HG02885 (cell line): Measurements from ENCODE around the gene GPC5.

ENCODE experiments used
- ATAC-seq: cut with Tn5 transposase; IDR thresholded peaks from one replicate; pipeline ENCODE4 v1.9.1; 2021; ENCODE audit warnings: mild to moderate bottlenecking; ENCODE audit not compliant: unreplicated experiment, poor library complexity

Gene GPC5

DNA sequence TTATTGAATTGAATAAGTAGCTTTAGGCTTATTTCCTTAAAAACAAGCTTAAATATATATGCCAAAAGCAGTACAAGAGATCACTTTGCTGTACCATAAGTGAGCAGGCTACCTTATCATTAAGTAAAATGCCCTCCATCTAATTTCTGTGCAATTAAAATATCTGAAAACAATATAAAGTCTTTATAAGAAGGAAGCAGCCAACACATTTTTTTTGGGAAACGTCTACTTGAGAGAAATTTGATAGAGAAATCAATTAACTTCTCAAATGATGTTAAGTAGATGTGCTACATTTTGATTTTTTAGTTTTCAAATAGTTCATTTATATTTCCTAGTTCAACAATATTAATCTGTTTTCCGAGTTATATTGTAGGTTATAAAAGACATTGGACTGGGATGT, 52.5 kb downstream of the GPC5 start:
- no peak for ATAC-seq

DNA sequence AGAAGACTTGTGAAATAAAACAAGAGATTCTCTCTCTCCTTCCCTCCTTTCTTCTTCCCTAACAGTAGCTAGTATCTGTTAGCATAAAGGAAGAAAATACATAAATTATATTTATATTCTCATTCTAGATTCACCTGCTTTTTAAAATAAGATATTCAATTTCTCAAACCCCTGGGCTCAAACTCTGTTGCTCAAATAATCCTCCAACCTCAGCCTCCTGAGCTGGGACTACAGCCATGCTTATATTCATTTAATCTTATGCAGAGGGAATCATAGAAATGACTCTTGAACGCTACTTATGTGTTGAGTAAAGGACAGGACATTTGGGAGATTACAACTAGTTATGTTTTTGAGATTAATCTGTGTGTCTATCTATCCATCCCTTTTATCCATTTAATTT, 56.2 kb downstream of the GPC5 start:
- no peak for ATAC-seq

DNA sequence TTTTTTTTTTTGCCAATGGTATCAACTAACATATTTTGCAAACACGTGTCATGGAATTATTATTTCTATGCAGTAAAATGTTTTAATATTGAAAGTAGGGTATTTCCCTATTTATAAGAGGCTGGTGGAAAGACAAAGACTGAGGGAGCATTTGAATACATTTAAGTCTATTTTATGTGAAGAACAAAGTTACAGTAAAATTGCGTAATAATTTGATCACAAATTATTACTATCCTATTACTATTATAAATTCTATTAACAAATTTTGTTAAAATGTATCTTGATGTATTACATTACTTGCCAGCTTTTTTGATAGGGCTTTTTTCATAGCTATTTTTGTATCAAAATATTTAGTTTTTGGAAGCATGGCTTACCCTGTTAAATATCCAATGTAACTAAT, 58.4 kb downstream of the GPC5 start:
- no peak for ATAC-seq

DNA sequence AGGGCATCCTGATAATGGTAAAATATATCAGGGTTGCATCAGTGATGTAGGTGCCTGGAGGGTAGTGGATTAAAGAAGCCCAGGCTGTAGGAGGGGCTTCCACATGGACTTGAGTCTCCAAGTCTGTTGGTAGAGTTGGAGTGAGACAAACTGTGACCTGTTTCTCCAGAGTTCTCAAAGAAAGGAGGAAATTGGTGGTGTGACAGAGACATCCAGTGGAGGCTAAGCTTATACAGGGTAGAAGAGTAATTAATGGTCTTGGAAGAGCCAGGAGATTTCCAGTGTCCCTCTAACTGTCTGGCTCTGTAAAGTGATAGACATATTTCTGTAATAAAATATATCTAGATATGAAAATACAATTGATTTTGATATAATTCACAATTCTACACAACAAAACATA, 61.1 kb downstream of the GPC5 start:
- no peak for ATAC-seq

DNA sequence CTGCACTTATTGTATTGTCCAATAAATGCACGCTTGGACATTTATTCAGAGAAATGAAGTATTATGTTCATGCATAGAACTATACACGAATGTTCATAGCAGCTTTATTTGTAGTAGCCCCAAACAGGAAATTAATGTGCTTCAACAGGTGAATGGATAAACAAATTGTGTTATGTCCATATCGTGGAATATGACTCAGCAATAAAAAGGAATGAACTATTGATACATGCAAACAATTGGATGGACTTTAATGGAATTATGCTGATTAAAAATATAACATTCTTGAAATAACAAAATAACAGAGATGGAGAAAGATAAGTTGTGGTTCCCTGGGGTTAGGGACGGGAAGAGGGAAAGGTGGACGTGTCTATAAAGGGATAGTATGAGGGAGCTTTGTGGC, 65.9 kb downstream of the GPC5 start:
- no peak for ATAC-seq

DNA sequence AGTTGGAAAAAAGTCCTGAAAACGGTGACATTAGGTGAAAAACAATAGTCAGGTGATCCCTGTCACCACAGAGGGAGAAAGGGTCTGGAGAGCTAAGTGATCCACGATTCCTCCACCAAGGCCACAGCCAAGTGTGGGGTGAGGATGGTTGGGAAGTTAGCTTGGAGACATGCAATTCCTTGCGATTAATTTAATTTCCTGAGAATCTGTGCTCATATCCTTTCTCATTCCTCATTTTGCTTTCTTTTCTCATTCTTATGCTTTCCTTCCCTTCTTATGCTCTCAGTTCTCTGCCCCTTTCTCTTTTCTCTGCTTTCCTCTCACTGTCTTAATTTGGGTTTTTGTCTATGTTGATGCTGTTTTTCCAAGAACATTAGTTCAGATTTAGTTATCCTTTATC, 68.8 kb downstream of the GPC5 start:
- ATAC-seq: no peak

DNA sequence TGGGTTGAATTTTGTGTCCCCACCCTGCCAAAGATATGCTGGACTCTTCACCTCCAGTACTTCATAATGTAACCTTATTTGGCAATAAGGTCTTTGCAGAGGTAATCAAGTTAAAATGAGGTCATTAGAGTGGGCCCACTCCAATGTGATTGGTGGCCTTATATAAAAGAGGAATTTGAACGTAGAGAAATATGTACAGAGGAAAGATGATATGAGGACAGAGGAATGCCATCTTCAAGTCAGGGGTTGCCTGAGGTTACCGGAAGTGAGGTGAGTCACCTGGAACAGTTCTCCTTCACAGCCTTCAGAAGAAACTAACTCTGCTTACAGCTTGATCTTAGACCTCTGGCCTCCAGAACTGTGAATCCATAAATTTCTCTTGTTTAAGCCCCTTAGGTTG, 69.9 kb downstream of the GPC5 start:
- ATAC-seq: no peak

DNA sequence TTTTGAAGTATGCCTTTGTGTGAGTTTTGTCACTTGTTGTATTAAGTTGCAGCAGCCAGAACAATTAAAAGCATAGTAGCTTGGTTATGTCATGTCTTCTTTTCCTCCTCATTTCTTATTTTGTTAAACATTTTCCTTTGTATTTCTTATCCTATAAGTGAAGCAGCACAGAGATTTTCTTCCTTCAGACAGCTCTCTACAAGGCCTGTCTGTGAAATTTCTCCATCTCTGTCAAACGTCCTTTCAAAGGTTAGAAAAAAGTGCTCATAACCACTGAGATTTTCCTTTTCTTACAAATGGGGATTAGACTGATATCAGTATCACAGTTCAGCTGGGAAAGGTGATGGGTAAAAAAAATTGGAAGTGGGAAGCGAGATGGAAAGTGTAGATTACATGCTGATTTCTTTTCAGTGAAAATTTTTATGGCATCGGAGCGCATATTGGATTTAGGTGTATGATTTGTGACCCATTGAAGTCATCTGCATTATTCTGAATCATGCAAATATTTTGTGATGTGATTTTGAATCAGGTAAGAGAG, 71.7 kb downstream of the GPC5 start:
- ATAC-seq: no peak

DNA sequence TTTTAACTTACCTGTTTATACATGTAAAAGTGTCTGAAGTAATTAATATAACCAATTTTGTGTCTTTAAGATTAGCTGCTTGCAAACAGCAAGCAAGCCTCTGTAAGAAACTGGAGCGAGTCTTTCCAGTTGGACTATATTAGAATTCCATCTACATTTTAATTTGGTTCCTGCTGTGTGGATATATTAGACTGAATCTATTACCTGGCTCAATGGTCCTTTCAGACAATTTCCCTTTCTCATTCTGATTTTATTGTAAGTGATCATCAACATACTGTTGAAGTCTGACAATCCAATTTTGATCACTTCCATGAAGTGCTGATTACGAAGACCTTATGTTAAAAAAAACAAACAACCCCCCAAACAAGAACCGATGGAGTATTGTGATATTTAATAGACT, 72.3 kb downstream of the GPC5 start:
- ATAC-seq: no peak

DNA sequence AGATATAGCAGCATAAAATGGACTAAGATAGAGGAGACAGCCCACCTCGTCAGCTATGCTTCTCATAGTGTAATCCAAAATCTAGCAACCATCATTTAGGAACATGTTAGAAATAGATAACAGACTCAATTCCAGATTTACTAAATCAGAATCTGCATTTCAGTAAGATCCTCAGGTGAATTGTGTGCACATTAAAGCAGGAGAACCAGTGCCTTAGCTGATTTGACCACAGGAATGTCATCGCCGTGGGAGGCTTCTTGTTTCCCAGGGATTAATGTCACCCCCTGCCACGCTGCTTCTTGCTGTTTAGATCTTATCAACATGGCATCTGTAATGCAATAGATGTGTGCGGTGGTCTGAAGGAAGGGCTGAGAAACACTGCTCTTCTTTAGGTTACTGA, 84.0 kb downstream of the GPC5 start:
- ATAC-seq: no peak

DNA sequence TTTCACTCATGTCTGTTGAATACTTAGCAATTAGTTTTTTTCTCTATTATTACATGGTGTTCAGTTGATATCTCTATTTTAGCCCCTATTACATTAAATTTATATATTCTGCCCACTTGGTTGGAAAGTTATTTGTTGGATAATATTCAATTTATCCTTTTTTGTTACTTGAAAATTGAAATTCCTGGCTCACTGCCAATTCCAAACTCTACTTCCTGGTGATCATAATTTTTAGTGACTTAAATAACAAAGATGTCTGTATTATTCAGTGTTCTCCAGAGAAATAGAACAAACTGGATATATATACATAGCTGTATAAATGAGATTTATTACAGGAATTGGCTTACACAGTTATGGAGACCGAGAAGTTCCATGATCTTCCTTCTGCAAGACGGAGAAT, 93.6 kb downstream of the GPC5 start:
- ATAC-seq: no peak

DNA sequence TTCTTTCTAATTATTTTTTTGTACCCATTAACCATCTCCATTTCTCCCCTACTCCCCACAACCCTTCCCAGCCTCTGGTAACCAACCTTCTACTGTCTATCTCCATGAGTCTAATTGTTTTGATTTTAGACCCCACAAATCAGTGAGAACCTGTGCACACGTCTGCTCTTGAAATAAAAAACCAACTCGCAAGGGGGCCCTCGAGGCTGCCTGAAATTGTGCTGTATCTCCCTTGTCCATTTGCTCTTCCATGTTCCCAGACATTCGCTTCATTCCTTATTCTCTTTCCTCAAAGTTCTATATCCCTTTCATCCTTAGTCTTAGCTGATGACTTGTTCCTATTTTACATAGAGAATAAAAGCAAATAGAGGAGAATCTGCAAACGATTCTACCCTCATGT, 95.0 kb downstream of the GPC5 start:
- no peak for ATAC-seq

DNA sequence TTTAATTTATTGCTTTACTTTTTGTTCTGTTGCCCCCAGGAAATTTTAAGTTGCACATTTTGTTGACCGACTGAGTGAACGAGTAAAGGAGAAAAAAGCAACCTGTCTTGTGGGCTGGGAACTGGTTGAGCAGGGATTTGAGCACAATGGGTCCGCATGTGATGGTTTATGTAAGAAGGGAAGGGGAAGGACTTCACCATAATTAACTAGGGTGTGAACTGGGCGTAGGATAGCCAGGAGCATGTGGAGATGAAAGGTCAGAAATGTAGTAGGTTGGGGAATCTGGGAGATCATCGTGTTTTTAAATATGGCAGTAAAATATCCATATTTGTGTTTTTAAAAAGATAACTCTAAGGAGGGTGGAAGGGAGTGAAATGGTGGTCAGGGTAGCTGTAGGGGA, 99.9 kb downstream of the GPC5 start:
- ATAC-seq: no peak

DNA sequence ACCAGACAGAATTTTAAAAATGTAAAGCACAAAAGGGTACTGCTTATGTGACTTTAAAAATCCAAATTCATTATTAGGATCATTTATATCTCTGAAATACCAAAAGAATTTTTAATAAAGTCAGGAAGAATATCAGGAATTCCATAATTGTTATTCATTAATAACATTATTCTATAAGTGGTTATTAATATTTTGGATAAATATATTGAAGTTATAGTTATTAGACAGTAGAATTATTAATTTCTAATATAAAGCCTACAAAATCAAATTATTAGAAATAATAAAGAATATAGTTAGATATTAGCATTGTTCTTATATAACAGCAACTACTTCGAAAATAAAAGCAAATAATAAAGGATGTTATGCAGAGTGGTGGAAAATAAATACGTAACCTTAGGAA, 105.8 kb downstream of the GPC5 start:
- no peak for ATAC-seq

DNA sequence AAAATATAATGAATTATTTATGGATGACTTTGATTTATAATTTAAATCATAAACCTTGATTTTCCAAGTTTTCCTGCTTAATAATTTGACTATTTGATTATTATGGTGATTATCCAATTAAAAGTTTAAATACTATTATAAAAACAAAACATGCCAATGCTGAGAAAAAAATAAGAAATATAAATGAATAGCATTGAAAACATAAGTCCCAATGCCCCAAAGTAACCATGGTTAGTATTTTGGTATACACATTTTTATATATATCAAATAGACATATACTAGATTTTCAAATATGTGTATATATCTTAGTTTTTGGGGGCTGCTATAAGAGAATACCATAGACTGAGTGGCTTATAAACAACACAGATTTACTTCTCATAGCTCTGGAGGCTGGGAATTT, 108.3 kb downstream of the GPC5 start:
- no peak for ATAC-seq

DNA sequence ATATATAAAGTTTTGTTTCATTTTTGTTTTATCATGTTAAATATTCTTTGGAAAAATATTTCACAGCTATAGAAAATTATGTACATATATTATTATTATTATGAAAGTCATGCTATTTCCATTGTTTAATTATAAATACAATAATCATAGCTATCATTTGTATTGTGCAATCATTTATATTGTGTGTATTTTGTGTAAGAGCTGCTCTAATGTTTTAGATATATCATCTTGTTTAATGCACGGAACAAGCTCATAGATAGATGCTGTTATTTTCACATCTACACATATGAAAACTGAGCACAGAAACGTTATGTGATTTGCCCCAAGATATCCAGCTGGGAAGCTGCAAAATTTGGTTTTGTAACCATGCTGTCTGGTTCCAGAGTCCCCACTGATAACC, 111.6 kb downstream of the GPC5 start:
- no peak for ATAC-seq

DNA sequence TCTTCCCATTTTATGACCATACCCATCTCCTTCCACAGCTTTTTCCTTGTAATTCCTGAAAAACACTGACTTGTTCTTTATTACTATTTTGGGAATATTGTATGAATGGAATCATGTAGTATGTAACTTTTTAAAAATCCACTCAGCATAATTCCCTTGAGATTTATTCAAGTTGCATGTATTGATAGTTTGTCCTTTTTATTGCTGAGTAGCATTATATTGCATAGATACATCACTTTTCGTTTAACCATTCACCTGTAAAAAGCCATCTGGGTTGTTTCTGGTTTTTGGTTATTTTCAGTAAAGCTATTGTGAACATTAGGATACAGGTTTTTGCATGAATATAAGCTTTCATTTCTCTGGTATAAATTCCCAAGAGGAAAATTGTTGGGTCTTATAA, 115.4 kb downstream of the GPC5 start:
- no peak for ATAC-seq

DNA sequence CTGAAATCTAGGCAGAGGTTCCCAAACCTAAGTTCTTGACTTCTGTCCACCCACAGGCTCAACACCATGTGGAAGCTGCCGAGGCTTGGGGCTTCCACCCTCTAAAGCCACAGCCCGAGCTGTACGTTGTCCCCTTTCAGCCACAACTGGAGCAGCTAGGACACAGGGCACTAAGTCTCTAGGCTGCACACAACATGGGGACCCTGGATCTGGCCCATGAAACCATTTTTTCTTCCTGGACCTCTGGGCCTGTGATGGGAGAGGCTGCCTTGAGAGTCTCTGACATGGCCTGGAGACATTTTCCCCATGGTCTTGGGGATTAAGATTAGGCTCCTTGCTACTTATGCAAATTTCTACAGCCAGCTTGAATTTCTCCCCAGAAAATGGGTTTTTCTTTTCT, 118.4 kb downstream of the GPC5 start:
- no peak for ATAC-seq

DNA sequence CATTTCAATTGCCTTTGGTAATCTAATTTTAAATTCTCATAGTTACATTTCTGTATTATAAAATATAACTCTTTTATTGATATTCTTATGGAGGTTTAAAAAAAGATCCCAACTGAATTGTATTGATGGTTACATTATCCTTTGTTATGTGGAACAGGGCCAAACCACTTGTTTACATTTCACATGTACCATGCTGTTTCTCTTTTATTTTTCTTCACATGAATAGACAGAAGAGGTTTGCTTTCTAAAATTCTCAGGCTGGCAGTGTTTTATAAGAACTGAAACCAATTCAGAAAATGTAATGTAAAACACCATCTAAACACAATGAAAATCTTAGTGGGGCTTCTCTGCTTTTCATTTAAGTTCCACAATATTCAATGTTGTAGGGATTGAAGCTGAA, 122.5 kb downstream of the GPC5 start:
- ATAC-seq: no peak

DNA sequence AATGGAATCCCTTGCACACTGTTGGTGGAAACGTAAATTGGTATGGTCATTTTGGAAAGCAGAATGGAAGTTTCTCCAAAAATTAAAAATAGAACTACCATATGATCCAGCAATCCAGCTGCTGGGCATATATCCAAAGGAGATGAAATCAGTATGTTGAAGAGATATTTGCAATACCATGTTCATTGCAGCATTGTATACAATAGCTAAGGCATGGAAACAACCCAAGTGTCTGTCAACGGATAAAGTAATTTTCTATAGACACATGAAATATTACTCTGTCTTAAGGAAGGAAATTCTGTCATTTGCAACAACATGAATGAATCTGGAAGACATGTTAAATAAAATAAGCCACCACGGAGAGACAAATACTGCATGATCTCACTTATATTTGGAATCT, 124.7 kb downstream of the GPC5 start:
- no peak for ATAC-seq

DNA sequence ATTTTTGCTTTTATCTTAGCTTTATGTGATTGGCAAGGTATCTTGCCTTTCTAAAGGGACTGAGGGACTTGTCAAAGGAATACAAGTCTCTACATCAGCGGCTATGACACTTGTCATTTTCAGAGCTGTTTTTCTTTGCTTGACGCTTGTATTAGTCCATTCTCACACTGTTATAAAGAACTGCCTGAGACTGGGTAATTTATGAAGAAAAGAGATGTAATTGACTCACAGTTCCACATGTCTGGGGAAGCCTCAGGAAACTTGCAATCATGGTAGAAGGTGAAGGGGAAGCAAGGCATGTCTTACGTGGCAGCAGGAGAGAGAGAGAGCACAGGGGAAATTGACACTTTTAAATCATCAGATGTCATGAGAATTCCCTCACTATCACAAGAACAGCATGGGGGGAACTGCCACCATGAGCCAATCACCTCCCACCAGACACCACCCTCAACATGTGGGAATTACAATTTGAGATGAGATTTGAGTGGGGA, 128.2 kb downstream of the GPC5 start:
- no peak for ATAC-seq

DNA sequence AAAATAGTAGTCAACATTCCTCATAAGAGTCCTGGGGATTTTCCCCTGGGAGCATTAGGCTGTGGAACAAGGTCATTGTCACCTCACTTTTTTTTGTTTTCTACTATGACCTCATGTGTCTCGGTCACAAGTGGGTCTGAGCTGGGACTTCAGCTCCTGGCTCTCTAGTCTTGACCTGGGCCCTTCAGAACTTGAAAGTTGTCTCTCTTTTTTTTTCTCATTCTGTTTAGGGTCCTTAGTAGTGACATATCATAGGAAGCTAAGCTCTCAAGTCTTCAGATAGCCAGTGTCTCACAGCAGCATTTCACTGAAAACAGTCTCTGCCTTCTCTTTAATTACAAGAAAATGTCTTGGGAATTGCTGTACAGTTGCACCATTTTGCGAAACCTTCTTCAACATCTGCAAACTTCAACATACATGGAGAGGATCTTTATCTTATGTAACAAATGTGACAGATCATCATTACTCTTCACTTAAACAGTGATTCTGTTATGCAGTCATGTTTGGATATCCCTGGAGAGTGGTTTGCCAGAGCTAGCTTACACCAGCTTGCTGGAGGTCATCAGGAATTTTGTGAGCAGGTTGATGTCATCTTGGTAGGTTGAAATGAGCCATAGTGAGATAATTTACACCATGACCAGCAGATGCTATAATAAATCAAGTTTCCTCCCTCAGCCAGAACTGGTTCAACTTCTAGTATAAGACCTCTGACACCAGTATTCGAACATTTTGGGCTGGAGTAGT, 131.5 kb downstream of the GPC5 start:
- ATAC-seq: no peak
